HG02970 (cell line): ENCODE measurements around the gene CD2BP2.

Experiments used
- ATAC-seq: cut with Tn5 transposase; IDR thresholded peaks from one replicate; pipeline ENCODE4 v1.9.1; 2021; ENCODE audit warnings: mild to moderate bottlenecking, moderate library complexity, moderate number of reproducible peaks; ENCODE audit not compliant: unreplicated experiment, low FRiP score

The CD2BP2 gene

DNA sequence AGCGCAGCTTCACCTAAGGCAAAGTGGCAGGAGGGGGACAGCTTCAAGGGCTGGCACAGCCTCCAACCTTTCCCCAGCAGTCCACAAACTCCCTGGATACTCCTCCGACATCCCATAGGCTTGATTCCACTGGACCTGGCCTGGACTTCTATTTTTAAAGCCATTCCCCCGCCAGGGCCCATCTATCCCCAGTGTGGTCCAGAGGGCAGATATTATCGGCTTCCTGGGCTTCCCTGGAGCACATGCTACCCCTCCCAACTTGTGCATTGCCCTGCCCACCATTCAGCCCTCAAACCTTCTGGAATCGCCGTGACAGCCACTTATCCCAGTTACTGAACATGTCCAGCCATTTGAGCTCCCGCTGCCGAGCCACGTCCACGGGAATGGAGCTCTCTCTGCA lies 10.1 kb upstream of the CD2BP2 start:
- no peak for ATAC-seq

DNA sequence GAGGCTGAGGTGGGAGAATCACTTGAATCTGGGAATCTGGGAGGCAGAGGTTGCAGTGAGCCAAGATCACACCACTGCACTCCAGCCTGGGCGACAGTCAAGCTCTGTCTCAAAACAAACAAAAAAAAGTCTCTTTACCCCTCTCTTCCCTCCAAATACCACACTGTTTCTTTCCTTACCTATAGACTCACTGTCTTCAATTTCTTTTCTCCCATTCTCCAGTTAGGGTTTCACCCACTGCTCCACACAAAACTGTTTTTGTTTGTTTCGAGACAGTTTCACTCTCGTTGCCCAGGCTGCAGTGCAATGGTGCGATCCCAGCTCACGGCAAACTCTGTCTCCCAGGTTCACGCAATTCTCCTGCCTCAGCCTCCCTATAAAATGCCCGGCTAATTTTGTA lies 6.1 kb upstream of the CD2BP2 start:
- no peak for ATAC-seq

DNA sequence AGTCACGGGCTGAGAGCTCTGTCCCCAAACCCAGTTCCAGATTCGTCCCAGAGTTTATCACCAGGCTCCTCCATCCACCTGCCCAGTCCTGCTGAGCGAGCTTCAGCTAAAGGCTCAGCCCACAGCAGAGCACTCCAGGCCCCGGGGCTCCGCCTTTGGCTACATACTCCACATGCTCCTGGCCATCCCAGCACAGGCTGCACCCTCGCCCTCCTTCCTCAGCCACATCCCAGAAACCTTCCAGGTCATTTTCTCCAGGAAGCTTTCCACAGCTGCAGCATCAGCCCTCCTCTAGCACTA lies 4.7 kb upstream of the CD2BP2 start:
- no peak for ATAC-seq

DNA sequence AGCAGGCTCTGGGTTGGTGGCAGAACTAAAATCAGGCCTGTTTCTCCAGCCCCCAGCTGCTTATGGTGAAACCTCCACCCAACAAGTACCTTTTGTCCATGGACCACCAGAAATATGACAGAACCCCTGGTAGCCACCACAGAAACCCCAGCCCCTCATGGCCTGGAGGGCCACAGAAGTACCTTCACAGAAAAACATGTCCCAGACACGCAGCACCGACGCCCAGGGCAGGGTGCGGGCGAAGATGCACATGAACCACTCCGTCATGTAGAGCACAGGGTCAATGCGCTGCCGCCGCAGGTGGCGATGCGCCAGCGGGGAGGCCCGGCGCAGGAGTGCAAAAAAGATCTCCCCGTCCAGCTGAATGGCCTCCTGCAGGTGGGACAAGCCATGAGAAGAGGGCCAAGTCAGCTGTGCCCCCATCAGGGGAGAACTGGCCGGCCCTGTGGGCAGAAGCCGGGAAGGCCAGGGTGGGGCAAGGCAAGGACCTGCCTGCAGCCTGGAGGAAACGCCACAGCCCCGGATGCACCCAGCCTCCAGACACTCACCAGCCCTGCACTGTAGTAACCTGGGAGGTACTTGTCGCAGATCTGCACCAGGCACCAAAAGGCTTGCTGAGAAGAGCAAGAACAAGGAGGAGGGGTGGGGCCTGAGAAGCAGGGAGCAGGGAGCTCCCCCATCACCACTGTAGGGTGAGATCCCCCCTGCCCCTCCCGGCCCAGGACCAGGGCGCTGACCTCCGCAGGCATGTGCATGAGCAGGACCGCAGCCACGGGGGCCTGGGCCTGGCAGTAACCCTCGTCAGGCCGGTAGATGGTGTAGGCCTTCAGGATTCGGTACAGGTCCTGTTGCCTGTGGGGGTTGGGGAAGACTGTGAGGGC lies 4.1 kb upstream of the CD2BP2 start:
- ATAC-seq = no peak

DNA sequence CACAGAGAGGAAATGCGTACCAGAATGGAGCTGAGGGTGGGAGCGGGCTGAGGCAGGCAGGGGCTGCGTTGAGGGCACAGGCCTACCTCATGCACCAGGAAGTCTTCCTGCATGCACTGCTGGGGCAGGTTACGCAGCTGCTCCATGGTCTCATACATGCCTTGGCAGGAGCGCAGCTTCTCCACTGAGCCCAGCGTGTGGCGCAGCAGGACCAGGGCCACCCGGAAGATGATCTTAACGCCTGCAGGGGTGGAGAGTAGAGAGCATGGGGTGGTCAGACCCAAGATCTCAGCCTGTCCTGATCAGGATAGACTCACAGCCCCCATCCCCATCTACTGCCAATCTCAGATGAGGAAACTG lies 3.4 kb upstream of the CD2BP2 start:
- ATAC-seq = no peak

DNA sequence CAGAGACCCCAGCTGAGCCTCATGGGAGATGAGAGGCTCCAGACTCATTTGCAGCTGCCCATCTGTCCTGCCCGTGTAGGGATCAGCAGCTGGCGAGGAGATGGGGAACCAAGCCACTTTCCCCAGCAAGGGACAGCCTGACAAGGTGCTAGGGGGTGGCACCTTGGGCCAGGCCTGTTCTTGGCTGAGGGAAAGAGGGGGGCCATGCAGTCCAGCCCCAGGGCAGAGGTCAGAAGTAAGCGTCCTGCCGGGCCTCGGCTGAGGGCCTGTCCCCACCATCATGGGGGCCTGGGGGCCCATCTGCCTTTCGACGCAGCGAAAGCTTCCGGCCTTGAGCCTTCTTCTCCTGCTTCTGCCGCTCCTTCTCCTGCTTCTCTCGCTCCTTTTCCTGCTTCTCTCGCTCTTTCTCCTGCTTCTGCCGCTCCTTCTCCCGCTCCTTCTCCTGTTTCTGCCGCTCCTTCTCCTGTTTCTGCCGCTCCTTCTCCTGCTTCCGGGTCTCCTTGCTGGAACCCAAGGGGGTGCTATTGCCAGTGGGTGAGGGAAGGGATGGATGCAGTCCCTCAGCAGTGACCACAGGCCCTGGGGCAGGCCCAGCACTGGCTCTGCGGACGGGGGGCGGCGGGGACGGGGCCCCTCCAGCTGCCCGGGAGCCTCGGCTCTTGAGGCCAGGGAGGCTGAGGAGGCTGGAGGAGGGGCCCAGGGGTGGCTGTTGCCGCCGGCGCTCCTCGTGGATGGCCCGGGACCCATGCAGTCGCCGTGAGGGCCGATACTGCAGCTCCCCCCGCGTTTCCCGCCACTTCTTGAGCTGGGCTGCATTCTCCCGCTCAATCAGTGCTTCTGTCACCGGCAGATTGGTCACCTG lies 2.8 kb upstream of the CD2BP2 start:
- no peak for ATAC-seq

DNA sequence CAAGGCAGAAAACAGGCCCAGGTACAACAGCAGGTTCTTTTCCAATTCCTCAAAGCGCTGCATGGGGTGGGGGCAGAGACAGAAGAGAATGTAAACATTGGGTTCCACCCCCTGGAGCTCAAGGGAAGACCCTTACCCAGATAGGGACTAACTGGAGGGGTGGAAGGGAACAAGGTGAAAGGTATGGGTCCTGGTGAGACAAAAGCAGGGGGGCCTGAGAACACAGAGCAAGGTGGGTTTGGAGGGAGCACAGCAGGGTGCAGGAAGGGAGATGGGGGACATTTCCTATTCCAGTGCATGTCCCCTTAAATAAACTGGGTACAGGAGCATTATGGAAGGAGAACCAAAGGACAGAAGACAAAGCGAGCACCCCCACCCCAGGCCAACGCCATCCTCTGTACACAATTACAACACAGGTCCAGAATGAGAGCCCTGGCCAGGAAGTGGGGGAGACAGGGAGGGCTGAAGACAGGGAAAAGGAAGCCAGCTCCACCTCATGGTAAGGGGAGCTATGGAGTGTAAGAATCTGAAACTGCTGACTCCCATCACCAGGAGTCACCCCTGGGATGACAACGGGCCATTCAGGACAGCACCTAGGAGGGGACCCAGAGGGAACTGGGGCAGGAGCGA lies 2.1 kb upstream of the CD2BP2 start:
- ATAC-seq = no peak

DNA sequence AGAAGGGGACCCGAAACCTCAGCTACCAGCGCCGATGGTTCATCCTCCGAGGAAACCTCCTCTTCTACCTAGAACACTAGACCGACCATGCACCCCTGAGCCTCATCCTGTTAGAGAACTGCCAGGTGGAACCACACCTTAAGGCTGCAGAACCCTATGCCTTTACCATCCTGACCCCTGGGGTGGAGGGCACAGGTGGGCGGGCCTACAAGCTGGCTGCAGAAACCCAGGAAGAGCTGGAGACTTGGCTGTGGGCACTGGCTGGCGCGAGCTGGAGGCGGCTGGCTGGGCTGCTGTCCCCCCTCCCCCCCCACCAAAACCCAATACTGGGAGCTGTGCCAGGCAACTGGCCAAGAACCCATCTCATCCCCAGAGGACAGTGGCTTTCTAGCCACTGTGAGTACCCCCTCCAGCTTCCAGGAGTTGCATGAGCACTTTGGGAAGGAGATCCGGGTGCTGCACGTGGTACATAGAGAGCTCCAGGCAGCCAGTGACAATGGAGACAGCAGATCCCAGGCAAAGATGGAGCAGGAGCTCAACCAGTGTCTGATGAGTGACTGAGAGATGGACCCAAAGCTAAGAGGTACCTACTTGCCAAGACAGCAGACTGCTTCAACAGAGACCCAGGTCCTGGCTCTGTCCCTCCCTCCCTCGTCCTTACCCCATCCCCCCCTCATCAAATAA lies 1.4 kb upstream of the CD2BP2 start:
- no peak for ATAC-seq

DNA sequence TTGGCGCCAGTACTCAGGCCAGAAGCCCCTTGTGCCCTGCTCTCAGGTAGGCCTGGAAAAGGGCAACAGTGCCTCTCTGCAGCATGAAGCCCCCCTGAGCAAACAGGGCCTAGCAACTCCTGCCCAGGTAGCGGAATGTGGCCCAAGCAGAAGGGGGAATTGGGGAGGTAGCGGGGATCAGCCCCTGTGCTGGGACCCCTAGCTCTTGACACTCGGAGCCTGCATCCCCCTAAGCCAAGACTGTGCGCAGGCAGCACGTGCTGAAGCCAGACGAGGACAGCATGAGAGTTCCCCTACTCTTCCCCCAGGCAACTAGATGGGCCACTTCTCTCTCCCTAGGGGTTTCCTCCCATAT lies 823 bp upstream of the CD2BP2 start:
- ATAC-seq = no peak

DNA sequence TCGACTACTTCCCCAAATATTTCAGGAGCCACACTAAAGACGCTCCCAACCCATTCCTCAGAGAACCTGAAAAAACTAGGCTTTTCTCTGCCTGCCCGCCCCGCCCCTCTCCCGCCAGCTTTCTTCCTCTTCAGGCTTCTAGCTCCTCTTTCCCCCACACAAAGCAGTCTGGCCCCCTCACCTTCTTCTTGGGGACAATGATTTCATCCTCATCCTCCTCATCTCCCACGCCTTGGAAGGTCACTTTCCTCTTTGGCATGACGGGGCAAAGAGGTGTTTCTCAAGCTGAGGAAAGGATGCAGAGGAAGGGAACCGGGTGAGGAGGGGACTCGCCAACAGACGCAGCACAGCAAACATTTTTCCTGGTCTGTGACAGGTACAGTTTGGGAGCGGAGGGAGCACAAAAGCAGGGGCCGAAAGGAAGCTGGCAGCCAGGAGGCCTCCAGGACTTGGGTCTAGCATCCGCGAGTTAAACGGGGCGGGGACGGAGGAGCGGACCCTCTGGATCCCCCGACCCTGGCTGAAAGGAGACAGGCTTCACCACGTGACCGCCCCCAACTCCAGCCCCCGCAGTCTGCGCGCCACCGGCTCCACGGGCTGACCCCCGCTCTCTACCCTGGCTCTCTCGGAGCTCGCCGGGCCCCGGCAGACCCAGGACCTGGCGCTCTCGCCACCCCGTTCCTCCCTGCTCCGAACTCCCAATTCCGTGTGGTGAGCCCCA lies 525 bp downstream of the CD2BP2 start:
- ATAC-seq = peak; percentile 10

DNA sequence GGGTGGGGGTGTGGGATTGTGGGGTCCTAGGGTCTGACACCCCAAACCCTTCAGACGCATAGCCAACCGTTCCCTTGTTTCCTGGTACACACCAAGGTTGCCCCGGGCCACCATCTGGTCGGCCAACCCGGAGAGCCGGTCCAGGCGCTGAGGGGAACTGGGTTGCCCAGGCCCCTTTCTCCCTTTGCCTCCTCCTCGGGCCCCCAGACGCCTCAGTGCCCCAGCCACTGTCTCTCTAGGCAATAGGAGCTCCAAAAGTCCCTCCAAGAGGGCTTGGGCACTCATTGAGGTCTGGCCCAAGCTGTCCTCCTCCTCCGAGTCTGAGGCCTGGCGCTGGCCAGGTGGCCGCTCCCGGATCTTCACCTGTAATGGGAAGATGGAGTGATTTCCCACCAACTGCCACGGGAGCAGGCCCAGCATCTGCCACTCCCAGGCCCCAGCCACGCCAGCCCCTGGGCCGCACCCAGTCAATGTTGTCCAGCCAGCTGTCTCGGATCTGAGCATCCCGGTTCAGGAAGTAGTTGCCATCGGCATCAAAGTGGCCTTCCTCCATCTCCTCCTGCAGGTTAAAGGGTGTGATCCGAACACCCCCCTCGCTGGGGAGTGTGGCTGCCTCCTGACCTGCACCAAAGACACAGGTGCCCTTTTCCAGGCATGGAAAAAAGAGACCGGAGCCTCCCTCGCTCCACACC lies 1.5 kb downstream of the CD2BP2 start:
- no peak for ATAC-seq

DNA sequence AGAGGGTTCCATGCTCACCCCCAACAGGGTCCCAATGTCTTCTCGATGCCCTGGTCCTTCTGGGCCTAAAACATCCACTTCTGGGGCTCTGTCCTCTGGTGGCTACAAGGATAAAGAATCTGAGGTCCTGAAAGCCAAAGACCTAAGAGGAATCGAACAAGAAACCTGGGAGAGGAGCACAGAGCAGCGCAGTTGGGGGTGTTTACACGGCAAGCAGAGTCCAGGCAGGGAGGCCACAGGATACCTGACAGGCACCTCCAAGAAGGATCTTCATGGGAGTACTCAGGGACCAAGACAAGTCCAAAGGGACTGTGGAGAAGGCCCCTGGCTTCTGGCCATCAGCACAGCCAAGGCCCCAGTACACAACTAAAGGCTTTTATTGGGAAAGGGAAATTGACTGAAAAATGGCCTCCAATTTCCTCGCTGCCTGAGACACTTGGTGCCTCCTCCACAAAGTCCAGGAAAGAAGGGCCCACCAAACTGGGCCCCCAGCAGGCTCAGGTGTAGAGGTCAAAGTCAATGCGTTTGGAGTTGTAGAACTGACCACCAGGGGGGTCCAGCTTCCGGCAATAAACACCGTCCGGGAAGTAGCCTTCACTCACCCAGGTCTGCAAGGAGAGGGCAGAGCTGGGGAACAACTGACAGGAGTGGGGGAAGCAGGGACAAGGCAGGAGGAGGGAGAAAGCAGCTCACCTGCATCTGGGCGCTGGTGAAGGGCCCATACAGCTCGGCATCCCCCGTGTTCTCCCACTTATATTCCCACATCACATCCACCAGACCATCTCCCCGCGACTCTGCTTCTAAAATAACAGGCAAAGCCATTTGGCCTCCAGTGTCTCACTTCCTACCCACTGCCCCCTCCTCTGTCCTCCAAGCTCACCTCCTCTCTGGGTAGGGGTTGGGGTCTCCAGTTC lies 2.4 kb downstream of the CD2BP2 start:
- no peak for ATAC-seq

DNA sequence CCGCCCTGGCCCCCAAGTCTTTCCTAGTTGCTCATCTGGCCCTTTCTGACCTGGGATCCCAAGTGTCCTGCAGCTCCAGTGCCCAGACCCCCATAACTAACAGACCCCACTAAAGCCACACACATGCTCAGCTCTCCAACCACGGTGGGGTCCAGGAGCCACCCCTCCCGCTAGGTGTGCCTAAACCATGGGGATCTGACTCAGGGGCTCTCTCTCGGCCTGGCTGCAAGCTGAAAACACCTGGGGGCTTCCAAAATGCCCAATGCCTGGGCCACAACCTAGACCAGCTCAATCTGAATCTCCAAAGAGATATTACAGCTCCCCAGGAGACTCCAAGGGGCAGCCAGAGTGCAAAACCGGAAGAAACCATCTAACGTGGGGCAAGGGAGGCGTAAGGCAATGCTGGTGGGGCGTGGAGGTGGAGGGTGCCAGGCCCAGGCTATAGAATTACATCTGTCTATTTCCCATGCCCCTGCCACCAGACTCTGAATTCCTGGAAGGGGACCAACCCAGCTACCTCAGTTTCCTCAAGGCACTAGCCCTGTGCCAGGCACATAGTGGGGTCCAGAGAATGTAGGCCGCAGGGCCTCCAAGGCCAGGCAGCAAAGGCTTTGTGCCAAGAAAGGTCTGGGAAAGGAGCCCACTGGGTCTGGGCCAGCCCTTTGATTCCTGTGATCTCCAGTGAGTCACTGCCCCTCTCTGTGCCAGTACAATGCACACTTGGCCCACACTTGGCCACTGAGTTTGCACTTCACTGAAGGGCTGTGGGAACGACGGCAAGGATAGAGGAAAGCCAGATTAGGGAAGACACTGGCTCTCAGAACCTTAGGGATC lies 3.3 kb downstream of the CD2BP2 start:
- no peak for ATAC-seq

DNA sequence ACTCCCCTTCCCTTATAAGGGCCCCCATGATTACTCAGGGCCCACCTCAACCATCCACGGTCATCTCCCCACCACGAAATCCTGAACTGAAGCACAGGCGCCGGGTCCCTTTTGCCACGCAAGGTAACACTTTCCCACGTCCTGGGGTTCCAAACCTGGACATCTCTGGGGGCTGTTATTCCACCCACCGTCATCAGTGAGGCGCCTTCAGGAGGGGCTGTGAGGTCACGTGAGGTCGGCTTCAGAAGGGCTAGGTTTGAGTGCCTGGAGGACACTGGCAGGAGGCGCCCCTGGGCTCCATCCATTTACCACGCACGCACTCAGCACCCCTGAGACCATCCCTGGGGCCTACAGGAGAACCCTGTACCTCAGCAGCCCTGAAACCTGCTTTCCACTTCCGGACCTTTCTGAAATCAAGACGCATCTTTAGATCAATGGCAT lies 4.1 kb downstream of the CD2BP2 start:
- ATAC-seq = no peak

DNA sequence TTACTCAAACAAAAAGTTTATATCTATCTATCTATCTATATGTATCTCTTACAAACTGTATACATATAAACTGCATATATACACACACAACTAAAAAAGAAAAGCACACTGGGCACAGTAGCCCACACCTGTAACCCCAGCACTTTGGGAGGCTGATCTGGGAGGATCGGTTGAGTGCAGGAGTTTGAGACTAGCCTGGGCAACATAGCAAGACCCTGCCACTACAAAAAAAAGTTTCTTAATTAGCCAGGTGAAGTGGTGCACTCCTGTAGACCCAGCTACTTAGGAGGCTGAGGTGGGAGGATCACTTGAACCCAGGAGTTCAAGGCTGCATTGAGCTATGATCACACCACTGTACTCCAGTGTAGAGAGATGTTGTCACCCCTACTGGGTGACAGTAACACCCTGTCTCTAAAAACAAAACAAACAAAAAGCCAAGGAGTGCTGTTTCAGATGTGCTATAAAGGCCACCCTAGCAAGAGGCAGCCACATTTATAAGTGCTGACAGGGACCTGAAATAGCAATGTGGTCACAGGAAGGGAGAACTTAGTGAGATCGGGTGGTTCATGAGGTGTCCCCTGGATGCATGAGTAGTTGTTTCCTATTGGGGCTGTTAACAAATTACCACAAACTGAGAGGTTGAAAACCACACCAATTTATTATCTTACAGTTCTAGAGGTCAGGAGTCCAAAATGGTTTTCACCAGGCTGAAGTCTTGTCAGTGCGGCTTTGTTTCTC lies 4.8 kb downstream of the CD2BP2 start:
- no peak for ATAC-seq

DNA sequence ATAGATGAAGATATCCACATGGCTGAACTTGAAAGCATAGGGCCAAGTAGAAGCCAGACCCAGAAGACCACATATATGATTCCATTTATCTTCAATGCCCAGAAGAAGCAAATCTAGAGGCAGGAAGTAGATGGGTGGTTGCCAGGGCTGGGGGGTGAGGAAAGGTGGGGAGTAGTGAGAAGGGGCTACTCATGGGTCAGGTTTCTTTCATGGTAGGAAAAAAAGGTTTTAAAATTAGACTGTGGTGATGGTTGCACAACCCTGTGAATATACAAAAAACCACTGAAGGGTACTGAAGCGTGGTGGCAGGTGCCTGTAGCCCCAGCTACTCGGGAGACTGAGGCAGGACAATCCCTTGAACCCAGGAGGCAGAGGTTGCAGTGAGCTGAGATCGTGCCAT lies 5.4 kb downstream of the CD2BP2 start:
- no peak for ATAC-seq

DNA sequence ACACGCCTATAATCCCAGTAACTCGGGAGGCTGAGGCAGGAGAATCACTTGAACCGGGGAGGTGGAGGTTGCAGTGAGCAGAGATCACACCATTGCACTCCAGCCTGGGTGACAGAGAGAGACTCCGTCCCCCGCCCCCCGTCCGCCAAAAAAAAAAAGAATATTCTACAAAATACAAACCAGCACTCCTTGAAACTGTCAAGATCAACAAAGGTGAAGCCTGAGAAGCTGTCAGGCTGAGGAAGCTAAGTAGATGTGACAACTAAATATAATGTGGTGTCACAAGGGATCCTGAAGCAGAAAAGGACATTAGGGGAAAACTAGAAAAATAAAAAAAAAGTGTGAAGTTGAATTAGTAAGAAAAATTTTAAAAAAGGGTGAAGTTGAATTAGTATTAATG lies 6.2 kb downstream of the CD2BP2 start:
- ATAC-seq = no peak
